ENCODE data around the gene ADA.

GRCh38 chr20:44624743-44625271, 26.7 kb downstream of the ADA start:
- TF ChIP-seq MAX (IDR thresholded peaks at IDR 0.05) (no peak), ZNF275 (CRISPR knock-in tag; IDR thresholded peaks at IDR 0.05; ENCODE audit: borderline replicate concordance) (no peak), ZBTB3 (CRISPR knock-in tag; IDR thresholded peaks at IDR 0.05; ENCODE audit: borderline replicate concordance, low read depth) (no peak), ZNF501 (CRISPR knock-in tag; IDR thresholded peaks at IDR 0.05) (no peak), POLR2A (IDR thresholded peaks at IDR 0.05; ENCODE audit: insufficient read depth in 1 of 2, low read depth in 2 of 2, low read length in 2 of 2) (no peak), MIER2 (CRISPR knock-in tag; IDR thresholded peaks at IDR 0.05) (no peak), BCLAF1 (IDR thresholded peaks at IDR 0.05) (no peak), CTCF (CRISPR knock-in tag; IDR thresholded peaks at IDR 0.05) (no peak), POLR2AphosphoS5 (IDR thresholded peaks at IDR 0.05; ENCODE audit: low read depth, low read length) (no peak), LRRFIP1 (CRISPR knock-in tag; conservative IDR thresholded peaks at IDR 0.05) (no peak)

Measured in HepG2 (cell line).